Epithelial cell of esophagus (primary cell): Measurements from ENCODE around the gene WDFY3.
A peak's percentile ranks its signal among the peaks of the same experiment; 100 is the strongest.
"Not testable (repeated sequence)": the region's sequence is repeated elsewhere in the genome, so short reads cannot be mapped to it uniquely, and the experiment has no call there.

Source experiments
- DNase-seq: peaks from one replicate; pipeline ENCODE4 v3.0.0; 2010; ENCODE audit warnings: low read depth
- H3K4me3 ChIP-seq: 2 replicates; pipeline ENCODE4 v1.5.1; 2011; ENCODE audit warnings: mild to moderate bottlenecking, low read length, control low read depth
- CTCF ChIP-seq: IDR thresholded peaks from 2 replicates; pipeline ENCODE4 v1.5.1; 2011; ENCODE audit warnings: low read depth, mild to moderate bottlenecking, low read length, control low read depth, inconsistent platforms; ENCODE audit not compliant: insufficient read depth; ENCODE audit errors: missing control alignments

WDFY3 gene

GRCh38 chr4:84677995-84678394, 288.5 kb downstream of the WDFY3 start:
- H3K4me3 ChIP-seq, result no peak overlapping the region
- DNase-seq, result no peak
- no peak for TF ChIP-seq CTCF

- no peak overlapping the region for H3K4me3 ChIP-seq
- TF ChIP-seq CTCF, result no peak
- no peak for DNase-seq
Observed at GRCh38 chr4:84677093-84677492, 289.4 kb downstream of the WDFY3 start.

DNA sequence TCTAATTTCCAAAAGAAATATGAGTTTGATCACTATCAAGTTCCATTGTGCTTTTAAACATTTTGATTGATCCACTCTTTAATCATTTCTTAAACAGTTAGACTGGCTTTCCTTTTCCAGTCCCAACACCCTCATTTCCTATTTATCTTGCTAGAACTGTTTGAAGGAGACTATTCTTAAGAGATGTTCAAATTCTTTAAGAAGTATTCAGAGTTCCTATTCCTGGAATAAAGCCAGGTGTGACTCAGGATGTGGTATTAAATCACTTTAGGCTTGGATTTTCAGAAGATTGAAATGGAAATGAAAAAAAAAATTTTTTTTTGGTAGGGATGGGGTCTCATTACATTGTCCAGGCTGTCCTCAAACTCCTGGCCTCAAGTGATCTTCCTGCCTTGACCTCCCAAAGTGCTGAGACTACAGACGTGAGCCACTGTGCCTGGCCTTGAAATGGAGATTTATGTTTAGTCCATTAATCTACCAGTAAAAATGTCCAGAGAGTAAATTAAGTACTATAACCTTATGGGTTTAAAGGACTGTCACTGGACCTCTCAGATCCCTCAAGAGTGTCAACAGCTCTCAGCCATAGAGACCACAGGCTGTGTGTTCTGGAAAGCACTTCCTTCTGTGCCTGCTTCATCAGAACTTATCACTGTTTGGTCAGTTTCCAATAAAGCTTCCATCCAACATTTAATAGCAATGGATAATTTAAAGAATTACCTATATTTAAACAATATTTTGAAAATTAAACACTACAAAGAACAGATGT, 292.8 kb downstream of the WDFY3 start:
- no peak for TF ChIP-seq CTCF
- H3K4me3 ChIP-seq, result no peak overlapping the region
- peak; percentile 86 for DNase-seq

- no peak overlapping the region for H3K4me3 ChIP-seq
- DNase-seq, result no peak
- TF ChIP-seq CTCF, result no peak
Observed at GRCh38 chr4:84672177-84672576, 294.3 kb downstream of the WDFY3 start.

DNA sequence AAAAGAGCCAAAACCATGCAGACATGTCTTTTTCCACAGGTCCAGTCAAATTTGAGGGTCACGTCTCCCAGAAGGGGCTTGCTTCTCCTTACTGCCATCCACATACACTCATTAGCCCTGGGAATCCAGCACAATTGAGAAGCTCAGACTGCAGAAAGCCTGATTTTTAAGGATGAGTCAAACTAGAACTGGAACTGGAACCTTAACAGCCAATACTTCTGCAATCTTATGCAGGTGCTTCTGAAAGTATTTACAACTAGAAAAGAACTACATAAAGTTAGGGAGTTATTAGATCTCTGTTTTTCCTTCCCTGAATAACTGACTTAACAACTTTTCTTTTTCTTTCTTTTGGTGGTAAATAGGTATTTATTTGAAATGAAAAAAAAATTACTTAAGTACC, 297.3 kb downstream of the WDFY3 start:
- DNase-seq, result no peak
- no peak overlapping the region for H3K4me3 ChIP-seq
- no peak for TF ChIP-seq CTCF

- no peak for DNase-seq
- TF ChIP-seq CTCF, result no peak
- H3K4me3 ChIP-seq, result no peak overlapping the region
Observed at GRCh38 chr4:84666439-84666838, 300.1 kb downstream of the WDFY3 start.

GRCh38 chr4:84664767-84665166, 301.7 kb downstream of the WDFY3 start:
- H3K4me3 ChIP-seq, DNase-seq: not testable (repeated sequence)
